ENCODE measurements around the gene KCTD5.
"Not testable (repeated sequence)": the region's sequence is repeated elsewhere in the genome, so short reads cannot be mapped to it uniquely, and the experiment has no call there.

Gene KCTD5

DNA sequence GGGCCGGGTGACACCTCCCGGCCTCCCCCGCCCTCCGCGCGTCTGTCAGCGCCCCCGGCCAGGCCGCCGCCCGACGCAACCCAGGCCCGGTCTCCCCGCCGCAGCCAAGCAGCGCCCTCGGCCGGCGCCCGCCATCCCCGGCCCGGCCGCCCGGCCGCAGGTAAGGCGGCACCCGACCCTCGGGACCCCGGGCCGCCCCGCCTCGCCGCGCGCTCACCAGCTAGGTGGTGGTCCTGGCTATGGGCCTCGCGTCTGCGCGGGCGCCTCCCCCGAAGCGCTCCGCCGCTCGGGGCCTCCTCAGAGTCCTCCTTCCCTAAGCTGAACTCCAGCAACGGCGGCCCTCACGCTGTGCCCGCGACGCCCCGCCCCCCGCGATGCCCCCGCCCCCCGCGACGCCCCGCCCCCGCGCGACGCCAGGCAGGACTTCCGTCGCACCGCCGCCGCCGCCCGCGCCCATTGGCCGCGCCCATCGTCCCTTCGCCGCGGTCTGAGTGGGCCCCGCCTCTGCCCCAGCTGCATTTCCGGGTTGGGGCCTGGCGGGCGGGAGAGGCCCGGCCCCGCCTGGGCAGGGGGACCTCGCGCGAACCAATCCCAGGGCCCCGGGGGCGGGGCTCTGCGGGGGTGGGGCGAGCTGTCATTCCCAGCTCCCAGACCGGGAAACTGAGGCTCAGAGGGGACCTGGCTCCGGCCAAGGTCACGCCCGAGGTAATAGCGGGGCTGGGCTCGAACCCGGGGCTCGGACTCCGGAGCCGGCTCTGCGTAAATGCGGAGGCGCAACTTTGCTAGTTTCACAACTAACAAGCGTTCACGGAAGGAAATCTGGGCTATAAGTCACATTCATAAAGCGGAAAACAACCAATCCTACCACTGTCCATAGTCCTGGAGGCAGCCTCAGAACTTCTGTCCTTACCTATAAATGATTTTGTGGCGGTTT lies 9.0 kb upstream of the KCTD5 start:
- peak; percentile 83 to 85 for DNase-seq

GRCh38 chr16:2675021-2675420 lies 7.3 kb upstream of the KCTD5 start:
- no peak for DNase-seq

- no peak for DNase-seq
These were observed 6.6 kb upstream of the KCTD5 start for GRCh38 chr16:2675714-2676113.

- DNase-seq: not testable (repeated sequence)
These were observed 5.4 kb upstream of the KCTD5 start for GRCh38 chr16:2676937-2677336.

- not testable (repeated sequence) for DNase-seq
These were observed 3.9 kb upstream of the KCTD5 start for GRCh38 chr16:2678206-2678965.

DNA sequence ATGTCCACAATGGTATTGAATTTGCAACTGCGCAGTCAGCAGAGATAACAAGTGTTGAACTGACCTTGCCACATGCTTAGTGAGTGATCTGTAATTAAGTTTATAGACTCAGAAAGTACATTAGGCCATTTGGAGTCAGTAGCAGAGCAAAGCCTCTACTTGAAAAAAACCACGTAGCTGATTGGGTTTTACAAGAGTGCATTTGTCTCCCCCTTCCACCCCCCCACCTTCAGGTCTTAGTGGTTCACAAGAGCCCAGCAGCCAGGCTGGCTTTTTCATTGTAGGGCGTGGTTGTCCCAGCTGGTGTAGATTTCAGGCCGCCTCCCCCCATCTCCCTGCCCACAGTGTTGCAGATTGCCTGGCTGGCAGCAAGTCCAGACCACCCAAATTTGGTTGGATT lies 2.4 kb upstream of the KCTD5 start:
- DNase-seq: not testable (repeated sequence)

DNA sequence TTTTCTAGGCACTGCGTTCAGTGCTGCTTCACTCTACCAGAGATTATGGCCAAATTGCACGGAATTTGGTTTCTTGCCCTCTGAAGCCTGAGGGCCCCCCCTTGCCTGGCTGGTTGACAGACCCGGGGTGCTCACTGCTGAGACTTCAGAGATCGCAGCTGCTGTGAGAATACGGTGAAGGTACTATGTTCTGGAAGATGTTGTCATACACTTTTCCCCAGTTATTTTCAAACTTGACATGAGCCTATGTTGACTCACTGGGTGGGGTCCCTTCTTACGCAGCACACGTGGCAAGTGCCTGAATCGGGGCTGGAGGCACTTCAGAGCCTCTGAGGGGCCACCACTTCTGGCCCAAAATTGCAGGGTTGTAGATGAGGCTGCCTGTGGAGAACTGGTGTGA lies 2.0 kb upstream of the KCTD5 start:
- not testable (repeated sequence) for DNase-seq

- not testable (repeated sequence) for DNase-seq
These were observed 718 bp downstream of the KCTD5 start for GRCh38 chr16:2683041-2683440.

DNA sequence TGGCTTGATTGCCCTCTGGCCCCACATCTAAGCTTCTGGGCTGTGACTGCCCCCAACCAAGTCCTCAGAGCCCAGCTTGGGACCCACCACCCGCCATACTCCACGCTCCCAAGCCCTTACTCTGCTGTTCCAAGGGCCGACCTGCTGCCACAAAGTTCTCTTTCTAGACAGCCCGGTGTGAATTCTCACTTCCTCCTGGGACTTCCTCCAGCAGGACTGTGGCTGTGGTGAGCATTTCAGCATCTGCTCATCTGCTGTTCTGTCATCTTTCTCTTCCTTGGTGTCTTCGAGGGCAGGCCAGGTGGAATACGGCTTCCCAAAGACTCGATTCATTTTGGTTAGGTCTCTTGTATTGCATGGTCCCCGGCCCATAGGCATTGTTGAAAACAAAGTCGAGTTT lies 3.8 kb downstream of the KCTD5 start:
- DNase-seq: not testable (repeated sequence)

GRCh38 chr16:2686912-2687507 lies 4.7 kb downstream of the KCTD5 start:
- peak; percentile 87 to 88 for DNase-seq

GRCh38 chr16:2687531-2688308 lies 5.4 kb downstream of the KCTD5 start:
- no peak for DNase-seq

DNA sequence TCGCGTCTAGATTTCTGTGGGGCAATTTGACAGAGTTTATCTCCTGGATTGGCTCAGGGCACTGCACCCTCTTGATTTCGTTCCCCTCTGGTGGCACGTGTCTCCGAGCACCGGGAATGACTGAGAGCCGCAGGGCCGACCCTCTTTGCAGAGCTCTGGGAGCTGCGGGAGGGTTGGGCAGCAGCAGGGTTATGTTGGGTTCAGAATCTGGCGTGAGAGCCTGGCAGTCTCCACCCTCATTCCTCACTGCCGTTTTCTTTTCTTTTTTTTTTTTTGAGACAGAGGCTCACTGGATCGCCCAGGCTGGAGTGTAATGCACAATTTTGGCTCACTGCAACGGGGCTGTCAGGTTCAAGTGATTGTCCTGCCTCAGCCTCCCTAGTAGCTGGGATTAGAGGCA lies 7.1 kb downstream of the KCTD5 start:
- DNase-seq: not testable (repeated sequence)

GRCh38 chr16:2689968-2690801 lies 7.9 kb downstream of the KCTD5 start:
- no peak for DNase-seq

GRCh38 chr16:2690852-2691251 lies 8.5 kb downstream of the KCTD5 start:
- no peak for DNase-seq

DNA sequence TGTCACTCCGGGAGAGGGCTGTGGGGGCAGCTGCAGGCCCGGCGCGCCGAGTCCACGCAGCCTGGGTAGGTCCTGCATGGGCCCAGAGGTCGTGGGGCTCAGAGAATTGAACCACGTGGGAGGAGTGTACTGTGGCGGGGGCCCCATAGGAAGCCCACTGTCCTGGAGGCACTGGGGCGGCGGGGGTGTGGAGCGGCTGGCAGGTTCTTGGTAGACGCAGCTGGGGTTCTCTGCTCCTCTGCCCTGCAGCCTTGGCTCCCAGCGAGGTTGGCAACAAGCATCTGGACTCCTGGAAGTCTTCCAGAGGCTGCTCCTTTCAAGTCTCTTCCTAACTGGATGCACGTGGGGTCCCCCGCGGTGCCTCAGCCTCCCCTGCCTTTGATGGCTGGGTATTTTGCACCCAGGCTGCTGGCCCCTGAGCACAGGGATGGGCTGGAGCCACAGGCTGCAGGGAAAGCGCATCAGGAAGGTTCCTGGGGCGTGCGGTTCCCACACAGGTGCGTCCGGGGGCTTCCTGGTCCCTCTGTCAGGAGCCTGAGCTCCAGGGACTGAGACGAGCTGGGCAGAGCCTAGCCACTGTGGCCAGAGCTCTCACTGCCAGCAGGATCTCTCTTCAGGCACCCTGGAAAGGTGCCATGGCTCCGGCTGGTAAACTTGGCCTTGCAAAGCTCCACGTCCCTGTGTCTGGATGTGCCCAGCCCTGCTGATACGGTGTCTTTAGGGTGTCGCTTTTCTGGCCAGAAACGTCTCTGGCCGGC lies 9.3 kb downstream of the KCTD5 start:
- DNase-seq: no peak

GRCh38 chr16:2692251-2692947 lies 10.1 kb downstream of the KCTD5 start:
- DNase-seq: no peak

- DNase-seq: no peak
These were observed 10.8 kb downstream of the KCTD5 start for GRCh38 chr16:2692948-2693651.

DNA sequence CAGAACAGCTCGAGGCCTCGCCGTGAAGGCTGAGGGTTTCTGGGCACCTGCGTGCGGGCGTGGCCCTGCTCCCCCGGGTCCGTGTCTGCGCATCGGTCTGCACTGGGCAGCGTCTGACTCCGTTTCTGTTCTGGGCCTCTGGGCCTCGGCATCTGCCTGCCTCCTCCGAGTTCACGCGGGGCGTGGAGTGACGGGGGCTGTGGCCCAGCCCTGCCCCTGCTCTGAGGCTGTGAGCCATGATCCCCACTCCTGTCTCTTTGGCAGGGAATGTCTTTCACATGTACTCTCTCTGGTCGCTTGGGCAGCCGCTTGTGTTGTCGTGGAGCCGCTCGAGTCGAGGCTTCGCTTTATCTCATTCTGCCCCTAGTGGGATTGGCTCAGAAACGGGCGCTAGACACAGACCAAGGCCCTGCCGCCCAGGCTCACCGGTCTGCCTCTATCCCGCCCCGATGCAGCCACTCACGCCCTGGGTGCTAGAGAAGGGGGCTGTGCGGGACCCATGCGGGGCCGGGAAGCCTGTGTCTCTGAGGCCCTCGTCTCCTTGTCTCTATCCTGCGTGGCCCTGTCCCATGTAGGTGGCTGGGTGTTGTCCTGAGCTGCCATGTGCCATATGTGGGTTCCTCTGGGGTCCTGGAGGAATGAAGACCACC lies 14.4 kb downstream of the KCTD5 start:
- not testable (repeated sequence) for DNase-seq

- DNase-seq: no peak
These were observed 15.2 kb downstream of the KCTD5 start for GRCh38 chr16:2697401-2697948.
